GM04504 (cell line): ENCODE results near the gene HLA-DOB.

Experiments
- DNase-seq: peaks from one replicate; pipeline ENCODE4 v3.0.0-alpha.2; 2012; ENCODE audit warnings: low read depth

HLA-DOB gene

GRCh38 chr6:32816746-32817204, at the start of gene HLA-DOB:
TSS of gene HLA-DOB (minus strand) at chr6:32817002. CDS start at chr6:32816951, 51 bp downstream.
- DNase-seq = no peak

GRCh38 chr6:32865724-32866443, 49.1 kb upstream of the HLA-DOB start:
- DNase-seq = no peak

GRCh38 chr6:32862725-32863124, 45.9 kb upstream of the HLA-DOB start:
- no peak for DNase-seq

DNA sequence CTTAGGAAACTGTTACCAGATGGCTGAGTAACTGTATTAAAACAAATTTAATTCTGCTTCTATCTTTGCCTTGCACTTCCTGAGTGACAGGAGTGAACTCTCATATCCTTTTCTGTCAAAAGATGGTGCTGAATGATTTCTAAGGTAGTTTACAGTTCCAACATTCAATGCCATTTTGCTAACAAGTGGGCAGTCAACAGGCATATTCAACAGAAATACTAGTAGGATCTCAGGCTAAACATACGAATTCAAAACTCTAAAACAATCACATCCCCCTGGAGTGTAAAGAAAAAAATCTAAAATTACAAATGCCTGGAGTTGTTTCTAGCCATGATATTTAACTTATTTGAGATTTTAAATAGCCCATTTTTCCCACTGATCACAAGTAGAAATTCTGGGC, 43.9 kb upstream of the HLA-DOB start:
- DNase-seq = no peak

- no peak for DNase-seq
Measured at GRCh38 chr6:32858194-32858593, 41.4 kb upstream of the HLA-DOB start.

DNA sequence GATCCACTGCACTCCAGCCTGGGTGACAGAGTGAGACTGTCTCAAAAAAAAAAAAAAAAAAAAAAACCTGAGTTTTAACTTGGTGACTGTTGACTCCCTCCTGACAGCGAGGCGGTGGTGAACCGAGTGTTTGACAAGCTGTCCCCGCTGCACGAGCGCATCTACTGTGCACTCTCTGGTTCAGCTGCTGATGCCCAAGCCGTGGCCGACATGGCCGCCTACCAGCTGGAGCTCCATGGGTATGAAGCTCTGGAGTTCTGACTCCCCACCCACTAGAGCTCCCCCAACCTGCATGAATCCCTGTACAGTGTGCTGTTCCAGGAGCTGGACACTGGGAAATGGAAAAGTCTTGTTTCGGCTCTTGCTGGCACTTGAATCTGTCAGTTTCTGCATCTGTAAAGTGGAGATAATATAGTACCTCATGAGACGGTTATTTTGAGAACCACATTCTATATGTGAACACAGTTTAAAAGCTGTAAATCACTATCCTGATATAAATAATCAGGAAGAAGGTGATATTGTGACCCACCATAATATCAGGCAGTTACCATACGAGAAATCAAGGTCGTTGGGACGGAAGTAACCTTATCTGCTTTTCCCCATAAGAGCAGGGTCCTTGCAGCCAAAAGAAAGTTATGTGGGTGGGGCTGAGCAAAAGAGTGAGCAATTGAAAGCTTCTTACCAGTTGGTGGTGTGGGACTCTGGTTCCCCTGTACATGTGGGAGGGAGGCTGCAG, 40.5 kb upstream of the HLA-DOB start:
- DNase-seq = no peak

GRCh38 chr6:32855467-32856174, 38.8 kb upstream of the HLA-DOB start:
- DNase-seq = no peak

GRCh38 chr6:32854376-32855178, 37.8 kb upstream of the HLA-DOB start:
- no peak for DNase-seq

DNA sequence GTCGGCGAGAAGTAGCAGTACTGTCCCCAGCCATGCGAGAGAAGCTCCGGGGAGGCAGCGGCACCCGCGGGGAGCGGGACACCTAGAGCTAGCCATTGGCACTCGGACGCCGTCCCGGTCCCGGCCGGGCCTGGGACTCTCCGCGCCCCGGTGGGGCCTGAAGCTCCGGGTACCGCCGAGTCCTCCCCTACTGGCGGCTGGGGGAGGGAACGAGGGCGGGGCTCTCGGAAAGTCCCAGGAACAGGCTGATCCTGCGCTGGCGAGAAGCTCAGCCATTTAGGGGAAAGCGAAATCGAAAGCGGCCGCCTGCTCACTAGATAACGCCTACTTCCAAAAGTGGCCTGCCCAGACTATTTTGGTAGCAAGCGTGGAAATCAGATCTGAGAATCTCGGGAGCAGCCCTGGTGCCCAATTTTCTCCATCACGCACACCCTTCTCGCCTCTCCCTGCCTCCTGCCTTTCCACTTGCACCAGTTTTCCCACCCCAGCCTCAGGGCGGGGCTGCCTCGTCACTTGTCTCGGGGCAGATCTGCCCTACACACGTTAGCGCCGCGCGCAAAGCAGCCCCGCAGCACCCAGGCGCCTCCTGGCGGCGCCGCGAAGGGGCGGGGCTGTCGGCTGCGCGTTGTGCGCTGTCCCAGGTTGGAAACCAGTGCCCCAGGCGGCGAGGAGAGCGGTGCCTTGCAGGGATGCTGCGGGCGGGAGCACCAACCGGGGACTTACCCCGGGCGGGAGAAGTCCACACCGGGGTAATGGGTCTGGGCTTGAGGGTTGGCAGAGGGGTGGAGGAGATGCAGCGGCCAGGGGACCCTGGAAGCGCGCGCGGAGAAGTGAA, 37.0 kb upstream of the HLA-DOB start, which contains the start of the genes PSMB9 and TAP1:
PSMB9 (plus strand) TSS at position 652 of the 835 bp plus-strand sequence; CDS start at position 690, 38 bp downstream.
TAP1 (minus strand) TSS at position 164 of the 835 bp plus-strand sequence; CDS start at position 96, 68 bp downstream.
- peak; percentile 87 for DNase-seq

GRCh38 chr6:32852844-32853540, 36.2 kb upstream of the HLA-DOB start:
- no peak for DNase-seq

DNA sequence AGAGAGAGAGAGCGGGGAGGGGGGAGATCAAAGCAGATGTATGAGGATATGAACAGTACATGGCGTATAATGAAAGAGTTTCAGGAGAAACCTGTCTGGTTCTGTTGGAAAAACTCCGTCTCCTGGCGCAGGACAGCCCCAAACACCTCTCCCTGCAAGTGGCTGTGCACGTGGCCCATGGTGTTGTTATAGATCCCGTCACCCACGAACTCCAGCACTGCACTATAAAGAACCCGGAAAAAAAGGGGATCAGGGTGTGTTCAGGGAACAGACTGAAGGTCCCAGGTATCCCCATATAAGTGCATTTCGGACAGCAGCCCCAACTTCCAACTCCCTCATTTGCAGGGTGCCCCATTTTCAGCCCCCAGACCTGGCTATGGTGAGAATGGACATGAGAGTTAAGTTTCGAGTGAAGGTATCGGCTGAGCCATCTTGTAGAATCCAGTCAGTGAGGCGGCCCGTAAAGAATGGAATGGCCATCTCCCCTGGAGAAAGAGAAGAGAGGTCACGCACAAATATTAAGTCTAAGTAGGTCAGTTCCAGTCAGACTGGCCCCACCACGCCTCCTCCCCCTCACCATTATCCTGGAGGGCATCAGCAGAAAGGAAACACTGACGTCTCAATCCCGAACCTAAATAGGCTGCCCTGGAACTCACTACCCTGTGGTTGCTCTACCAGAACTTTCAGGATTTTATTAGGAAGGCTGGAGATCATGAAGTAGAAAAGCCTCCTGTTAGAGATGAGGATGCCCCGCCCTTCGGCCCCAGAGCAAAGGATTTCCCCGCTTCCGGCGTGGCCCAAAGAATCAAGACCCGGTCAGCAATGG, 35.4 kb upstream of the HLA-DOB start:
- DNase-seq = no peak

DNA sequence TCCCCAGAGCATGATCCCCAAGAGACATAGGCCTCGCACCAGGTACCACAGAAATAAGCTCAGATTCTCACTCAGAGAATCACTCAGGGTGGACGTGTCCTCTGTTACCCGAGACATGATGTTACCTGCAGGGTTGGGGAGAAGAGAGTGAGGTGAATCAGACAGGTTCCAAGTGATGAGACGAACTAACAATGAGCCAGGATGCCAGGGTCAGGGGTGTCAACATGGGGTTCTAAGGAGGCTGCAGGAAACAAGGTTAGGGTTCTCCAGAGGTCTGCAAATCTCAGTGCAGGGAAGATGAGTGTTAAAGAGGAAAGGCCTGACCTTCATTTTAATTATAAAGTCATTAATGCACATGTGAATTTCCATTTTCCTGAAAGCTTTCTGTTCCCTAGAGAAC, 34.2 kb upstream of the HLA-DOB start:
- DNase-seq = no peak

- DNase-seq = no peak
Measured at GRCh38 chr6:32849126-32849525, 32.3 kb upstream of the HLA-DOB start.

DNA sequence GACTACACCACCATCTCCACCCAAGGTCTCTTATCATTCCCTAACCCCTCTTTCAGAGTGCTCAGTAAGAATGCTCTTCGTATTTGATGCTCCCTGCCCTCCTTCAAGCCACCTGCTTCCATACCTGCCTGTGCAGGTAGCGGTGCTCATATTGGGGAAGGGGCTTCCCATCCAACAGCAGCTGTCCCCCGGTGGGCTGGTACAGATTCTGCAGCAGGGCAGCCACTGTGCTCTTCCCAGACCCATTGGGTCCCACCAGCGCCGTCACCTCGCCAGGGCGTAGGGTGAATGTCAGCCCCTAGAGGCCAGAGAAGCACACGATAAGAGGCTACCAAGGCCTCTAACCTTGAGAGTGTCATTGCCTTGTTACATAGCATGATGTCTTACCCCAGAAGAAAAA, 31.0 kb upstream of the HLA-DOB start:
- no peak for DNase-seq

GRCh38 chr6:32847004-32847403, 30.2 kb upstream of the HLA-DOB start:
- no peak for DNase-seq

DNA sequence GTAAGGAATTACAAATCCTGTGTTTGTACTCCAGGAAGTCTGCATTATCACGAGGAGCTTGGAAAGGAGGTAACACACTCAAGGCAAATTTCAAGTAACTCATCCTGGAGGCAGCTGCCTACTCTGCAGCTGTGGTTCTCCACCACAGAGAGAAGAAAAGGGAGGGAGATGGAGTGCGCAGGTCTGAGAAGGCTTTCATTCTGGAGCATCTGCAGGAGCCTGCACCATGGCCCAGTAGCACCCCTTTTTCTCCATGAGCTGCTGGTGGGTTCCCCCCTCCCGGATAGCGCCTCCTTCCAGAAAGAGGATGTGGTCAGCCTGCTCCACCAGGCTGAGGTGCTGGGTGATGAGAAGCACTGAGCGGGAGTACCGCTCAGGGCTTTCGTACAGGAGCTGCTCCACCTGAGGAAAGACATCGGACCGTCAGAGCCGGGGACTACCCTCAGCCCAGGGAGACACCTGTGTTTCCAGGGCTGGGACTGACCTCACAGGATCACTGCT, 28.6 kb upstream of the HLA-DOB start:
- DNase-seq = no peak

- DNase-seq = no peak
Measured at GRCh38 chr6:32844839-32845383, 28.1 kb upstream of the HLA-DOB start.

- DNase-seq = peak; percentile 88
Measured at GRCh38 chr6:32843979-32844838, 27.4 kb upstream of the HLA-DOB start, which contains the start of gene PSMB8. TSS of gene PSMB8 (minus strand) at chr6:32844047. CDS start at chr6:32843996, 51 bp downstream.
